ENCODE measurements around the gene MDK. TPM values are rescaled to one million over a fixed set of nuclear protein-coding genes. Genes with fewer than 3 reads are reported as not detected.

MDK gene
- total and polyA plus RNA-seq, 2 of the 13 experiments (the other 11 are each of a cell fraction or from before 2014, with no cell fraction given), result 312 to 407 TPM

DNA sequence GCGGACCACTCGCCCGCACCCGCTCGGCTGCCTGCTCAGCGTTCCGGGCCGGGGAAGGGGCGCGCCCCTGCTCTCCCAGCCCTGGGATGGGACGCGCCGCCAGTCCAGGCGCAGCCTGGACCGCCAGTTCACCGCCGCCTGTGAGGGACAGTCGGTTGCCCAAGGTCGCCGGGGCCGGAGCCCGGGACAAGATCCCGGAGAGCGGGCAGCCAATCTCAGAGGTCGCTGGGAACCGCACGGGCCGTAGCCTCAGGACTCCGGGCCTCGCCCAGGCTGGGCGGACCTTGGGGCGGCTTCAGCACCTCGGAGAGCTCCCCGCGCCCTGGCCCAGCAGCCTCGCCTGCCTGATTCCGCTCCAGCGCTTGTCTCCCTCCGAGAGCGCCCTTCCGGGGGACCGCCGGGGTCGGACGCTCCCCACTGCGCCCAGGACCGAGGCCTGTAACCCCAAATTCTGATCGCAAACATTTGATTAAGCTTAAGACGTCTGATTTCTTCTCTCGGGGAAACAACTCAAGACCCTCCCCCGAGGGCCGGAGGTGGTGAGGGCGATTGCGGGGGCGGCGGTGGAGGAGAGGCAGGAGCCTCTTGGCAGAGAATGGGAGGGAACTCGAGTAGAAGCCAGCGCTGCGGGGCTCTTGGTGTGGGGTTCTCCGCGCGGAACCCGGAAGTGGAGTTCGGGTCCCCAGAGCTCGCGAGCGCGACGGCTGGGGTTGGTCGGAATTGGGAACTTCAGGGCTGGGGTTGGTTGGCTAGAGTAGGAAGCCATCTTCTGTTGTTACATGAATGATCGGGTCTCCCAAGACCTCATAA, 11.2 kb downstream of the MDK start (continued):
- TF ChIP-seq, protein P1, sequence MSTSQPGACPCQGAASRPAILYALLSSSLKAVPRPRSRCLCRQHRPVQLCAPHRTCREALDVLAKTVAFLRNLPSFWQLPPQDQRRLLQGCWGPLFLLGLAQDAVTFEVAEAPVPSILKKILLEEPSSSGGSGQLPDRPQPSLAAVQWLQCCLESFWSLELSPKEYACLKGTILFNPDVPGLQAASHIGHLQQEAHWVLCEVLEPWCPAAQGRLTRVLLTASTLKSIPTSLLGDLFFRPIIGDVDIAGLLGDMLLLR (CRISPR knock-in tag; IDR thresholded peaks at IDR 0.05), result peak; percentile 97
- TF ChIP-seq TBX2 (CRISPR knock-in tag; IDR thresholded peaks at IDR 0.05; ENCODE audit: borderline replicate concordance) (peak; percentile 86), NFKB2 (CRISPR knock-in tag; IDR thresholded peaks at IDR 0.05; ENCODE audit: borderline replicate concordance) (peak; percentile 100), DNMT3B (CRISPR knock-in tag; conservative IDR thresholded peaks at IDR 0.05) (peak; percentile 96), ZNF30 (CRISPR knock-in tag; IDR thresholded peaks at IDR 0.05) (peak; percentile 95; the same call in 1 of the 2 replicates), ZNF703 (CRISPR knock-in tag; IDR thresholded peaks at IDR 0.05; ENCODE audit: borderline replicate concordance) (no peak; the same call in 1 of the 2 replicates), KLF9 (CRISPR knock-in tag; IDR thresholded peaks at IDR 0.05; ENCODE audit: low read depth) (peak; percentile 98), ZNF44 (CRISPR knock-in tag; IDR thresholded peaks at IDR 0.05) (peak; percentile 93), MYC (CRISPR knock-in tag; IDR thresholded peaks at IDR 0.05; ENCODE audit: borderline replicate concordance) (peak; percentile 71), FLYWCH1 (CRISPR knock-in tag; IDR thresholded peaks at IDR 0.05) (peak; percentile 97), RBM39 (IDR thresholded peaks at IDR 0.05; ENCODE audit: low read depth, low read length, poor library complexity, severe bottlenecking) (no peak), KLF11 (CRISPR knock-in tag; IDR thresholded peaks at IDR 0.05) (peak; percentile 99), RARA (CRISPR knock-in tag; IDR thresholded peaks at IDR 0.05) (peak; percentile 85), ZNF670 (CRISPR knock-in tag; IDR thresholded peaks at IDR 0.05; ENCODE audit: borderline replicate concordance) (peak; percentile 94), CEBPB (IDR thresholded peaks at IDR 0.05; ENCODE audit: borderline replicate concordance, low read depth, low read length) (no peak), HOXA3 (CRISPR knock-in tag; IDR thresholded peaks at IDR 0.05) (peak; percentile 90), FOXA3 (CRISPR knock-in tag; IDR thresholded peaks at IDR 0.05) (peak; percentile 69), ZNF143 (CRISPR knock-in tag; IDR thresholded peaks at IDR 0.05) (peak; percentile 66), ATF7 (IDR thresholded peaks at IDR 0.05) (no peak), ATF7 (CRISPR knock-in tag; IDR thresholded peaks at IDR 0.05) (no peak), ZNF292 (CRISPR knock-in tag; IDR thresholded peaks at IDR 0.05; ENCODE audit: borderline replicate concordance, low read depth) (peak; percentile 67; the same call in 1 of the 2 replicates), TBL1XR1 (IDR thresholded peaks at IDR 0.05; ENCODE audit: borderline replicate concordance, low read length, partially characterized antibody) (no peak), ZNF367 (CRISPR knock-in tag; IDR thresholded peaks at IDR 0.05; ENCODE audit: borderline replicate concordance) (peak; percentile 98)
- TF ChIP-seq, protein P2, sequence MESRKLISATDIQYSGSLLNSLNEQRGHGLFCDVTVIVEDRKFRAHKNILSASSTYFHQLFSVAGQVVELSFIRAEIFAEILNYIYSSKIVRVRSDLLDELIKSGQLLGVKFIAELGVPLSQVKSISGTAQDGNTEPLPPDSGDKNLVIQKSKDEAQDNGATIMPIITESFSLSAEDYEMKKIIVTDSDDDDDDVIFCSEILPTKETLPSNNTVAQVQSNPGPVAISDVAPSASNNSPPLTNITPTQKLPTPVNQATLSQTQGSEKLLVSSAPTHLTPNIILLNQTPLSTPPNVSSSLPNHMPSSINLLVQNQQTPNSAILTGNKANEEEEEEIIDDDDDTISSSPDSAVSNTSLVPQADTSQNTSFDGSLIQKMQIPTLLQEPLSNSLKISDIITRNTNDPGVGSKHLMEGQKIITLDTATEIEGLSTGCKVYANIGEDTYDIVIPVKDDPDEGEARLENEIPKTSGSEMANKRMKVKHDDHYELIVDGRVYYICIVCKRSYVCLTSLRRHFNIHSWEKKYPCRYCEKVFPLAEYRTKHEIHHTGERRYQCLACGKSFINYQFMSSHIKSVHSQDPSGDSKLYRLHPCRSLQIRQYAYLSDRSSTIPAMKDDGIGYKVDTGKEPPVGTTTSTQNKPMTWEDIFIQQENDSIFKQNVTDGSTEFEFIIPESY (CRISPR knock-in tag; IDR thresholded peaks at IDR 0.05), result peak; percentile 67
- TF ChIP-seq, protein P3, sequence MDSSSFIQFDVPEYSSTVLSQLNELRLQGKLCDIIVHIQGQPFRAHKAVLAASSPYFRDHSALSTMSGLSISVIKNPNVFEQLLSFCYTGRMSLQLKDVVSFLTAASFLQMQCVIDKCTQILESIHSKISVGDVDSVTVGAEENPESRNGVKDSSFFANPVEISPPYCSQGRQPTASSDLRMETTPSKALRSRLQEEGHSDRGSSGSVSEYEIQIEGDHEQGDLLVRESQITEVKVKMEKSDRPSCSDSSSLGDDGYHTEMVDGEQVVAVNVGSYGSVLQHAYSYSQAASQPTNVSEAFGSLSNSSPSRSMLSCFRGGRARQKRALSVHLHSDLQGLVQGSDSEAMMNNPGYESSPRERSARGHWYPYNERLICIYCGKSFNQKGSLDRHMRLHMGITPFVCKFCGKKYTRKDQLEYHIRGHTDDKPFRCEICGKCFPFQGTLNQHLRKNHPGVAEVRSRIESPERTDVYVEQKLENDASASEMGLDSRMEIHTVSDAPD (CRISPR knock-in tag; IDR thresholded peaks at IDR 0.05), result no peak; the same call in 1 of the 2 replicates
- TF ChIP-seq, protein P4, sequence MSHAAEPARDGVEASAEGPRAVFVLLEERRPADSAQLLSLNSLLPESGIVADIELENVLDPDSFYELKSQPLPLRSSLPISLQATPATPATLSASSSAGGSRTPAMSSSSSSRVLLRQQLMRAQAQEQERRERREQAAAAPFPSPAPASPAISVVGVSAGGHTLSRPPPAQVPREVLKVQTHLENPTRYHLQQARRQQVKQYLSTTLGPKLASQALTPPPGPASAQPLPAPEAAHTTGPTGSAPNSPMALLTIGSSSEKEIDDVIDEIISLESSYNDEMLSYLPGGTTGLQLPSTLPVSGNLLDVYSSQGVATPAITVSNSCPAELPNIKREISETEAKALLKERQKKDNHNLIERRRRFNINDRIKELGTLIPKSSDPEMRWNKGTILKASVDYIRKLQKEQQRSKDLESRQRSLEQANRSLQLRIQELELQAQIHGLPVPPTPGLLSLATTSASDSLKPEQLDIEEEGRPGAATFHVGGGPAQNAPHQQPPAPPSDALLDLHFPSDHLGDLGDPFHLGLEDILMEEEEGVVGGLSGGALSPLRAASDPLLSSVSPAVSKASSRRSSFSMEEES (CRISPR knock-in tag; IDR thresholded peaks at IDR 0.05), result peak; percentile 95

All from HepG2 (cell line).